HCT116 (cell line): Measurements from ENCODE around the gene NPHP3. TPM values are rescaled to one million over a fixed set of nuclear protein-coding genes. Genes with fewer than 3 reads are reported as not detected.

ENCODE experiments used
- ATAC-seq: fragments of 200-7000 bp; cut with Tn5 transposase; 2 replicates; pipeline ENCODE4 v1.9.1; 2020; ENCODE audit warnings: mild to moderate bottlenecking, moderate library complexity
- BruUV-seq: library from RNA; stranded (reverse); fragments of 400-500 nt; replicated peaks from 2 replicates; lab custom pipeline; 2021; lab: Mats Ljungman, UMichigan
- CTCF ChIA-PET: fragments of 300-600 bp; sonication (Branson Sonifier 250); formaldehyde crosslinking; loops from one replicate; lab custom pipeline; 2021; ENCODE audit warnings: antibody characterized with exemption; lab: Charles Lee
- POLR2A ChIA-PET: fragments of 300-600, 350-600 bp; sonication (Branson Sonifier 250); formaldehyde crosslinking; loops from one replicate; lab custom pipeline; 2021; ENCODE audit warnings: antibody characterized with exemption; lab: Charles Lee
- RAD21 ChIA-PET, 2 experiments: fragments of 300-600 bp; sonication (Branson Sonifier 250); formaldehyde crosslinking; loops; one replicate each; lab custom pipeline; 2023; ENCODE audit warnings: low total read pairs in 2 of 2; ENCODE audit not compliant: uncharacterized antibody in 2 of 2, unreplicated experiment in 2 of 2, low non-redundant PET in 1 of 2; lab: Charles Lee
- DNase-seq: peaks from one replicate; pipeline ENCODE4 v3.0.0-alpha.2; 2010; ENCODE audit warnings: low read depth, low spot score
- H2AFZ ChIP-seq: fragments of 200-600 bp; shearing (Covaris generic), sonication (generic); 2 replicates; pipeline ENCODE4 v1.6.1; 2017; ENCODE audit warnings: low read depth, mixed run types, mixed read lengths, antibody characterized with exemption, low read length; ENCODE audit not compliant: poor library complexity, severe bottlenecking
- H3K27ac ChIP-seq: 2 replicates; pipeline ENCODE4 v1.5.1; 2012; ENCODE audit warnings: low read depth, low read length
- H3K27me3 ChIP-seq: fragments of 200-600 bp; sonication (generic); 2 replicates; pipeline ENCODE4 v1.6.1; 2016; ENCODE audit warnings: mixed run types, low read length, mixed read lengths; ENCODE audit not compliant: insufficient read depth
- H3K36me3 ChIP-seq, 2 experiments: fragments of 200-500 bp in 1 of 2; fragments of 200-600 bp in 1 of 2; sonication (Bioruptor generic) in 1 of 2; sonication (generic) in 1 of 2; 2 replicates each; pipeline versions ENCODE4 v1.5.1 to v1.6.1; 2014 to 2016; ENCODE audit warnings: low read length in 2 of 2, inconsistent platforms in 1 of 2, mixed read lengths in 1 of 2, mixed run types in 1 of 2; ENCODE audit not compliant: insufficient read depth in 2 of 2, control insufficient read depth in 1 of 2
- H3K4me1 ChIP-seq, 2 experiments: fragments of 200-600 bp in 1 of 2; sonication (generic) in 1 of 2; 2 replicates each; pipeline versions ENCODE4 v1.5.1 to v1.6.1; 2012 to 2017; ENCODE audit warnings: low read length in 2 of 2, inconsistent platforms in 1 of 2, mild to moderate bottlenecking in 1 of 2, mixed read lengths in 1 of 2, mixed run types in 1 of 2, moderate library complexity in 1 of 2; ENCODE audit not compliant: insufficient read depth in 2 of 2, control insufficient read depth in 1 of 2
- H3K4me2 ChIP-seq: fragments of 200-600 bp; sonication (generic); 2 replicates; pipeline ENCODE4 v1.6.1; 2017; ENCODE audit warnings: mixed run types, low read length, mixed read lengths
- H3K4me3 ChIP-seq, 2 experiments: fragments of 200-600 bp in 1 of 2; sonication (generic) in 1 of 2; replicated peaks in 1 of 2; 2 replicates each; pipeline ENCODE4 v1.5.1; 2011 to 2016; ENCODE audit warnings: low read length in 2 of 2, control low read depth in 1 of 2, low read depth in 1 of 2, mild to moderate bottlenecking in 1 of 2, mixed read lengths in 1 of 2, mixed run types in 1 of 2
- H3K79me2 ChIP-seq: fragments of 200-600 bp; sonication (generic); 2 replicates; pipeline ENCODE4 v1.6.1; 2017; ENCODE audit warnings: mild to moderate bottlenecking, mixed run types, low read length, moderate library complexity, mixed read lengths; ENCODE audit not compliant: insufficient read depth
- H3K9ac ChIP-seq: fragments of 200-600 bp; sonication (generic); 2 replicates; pipeline ENCODE4 v1.6.1; 2016; ENCODE audit warnings: low read length, mixed read lengths
- H3K9me2 ChIP-seq: fragments of 200-600 bp; sonication (generic), shearing (Covaris generic); 2 replicates; pipeline ENCODE4 v1.6.1; 2017; ENCODE audit warnings: mixed run types, mild to moderate bottlenecking, moderate library complexity; ENCODE audit not compliant: insufficient read depth
- H3K9me3 ChIP-seq, 2 experiments: fragments of 200-500 bp in 1 of 2; fragments of 200-600 bp in 1 of 2; sonication (Bioruptor generic) in 1 of 2; sonication (generic) in 1 of 2; 2 replicates each; pipeline ENCODE4 v1.6.1; 2014 to 2017; ENCODE audit warnings: low read length in 2 of 2, mixed read lengths in 2 of 2, inconsistent platforms in 1 of 2, low read depth in 1 of 2, mild to moderate bottlenecking in 1 of 2, mixed run types in 1 of 2, moderate library complexity in 1 of 2; ENCODE audit not compliant: control insufficient read depth in 1 of 2, insufficient read depth in 1 of 2
- H4K20me1 ChIP-seq: fragments of 200-600 bp; sonication (generic), shearing (Covaris generic); 2 replicates; pipeline ENCODE4 v1.6.1; 2017; ENCODE audit warnings: mixed run types, mild to moderate bottlenecking, moderate library complexity; ENCODE audit not compliant: insufficient read depth
- CTCF ChIP-seq, 3 experiments: fragments of 200-600 bp in 1 of 3; sonication (generic) in 1 of 3; IDR thresholded peaks in 2 of 3; conservative IDR thresholded peaks in 1 of 3; 2 replicates each; pipeline ENCODE4 v1.5.1; 2012 to 2017; ENCODE audit warnings: low read depth in 2 of 3, low read length in 2 of 3, antibody characterized with exemption in 1 of 3, borderline replicate concordance in 1 of 3, control low read depth in 1 of 3, mild to moderate bottlenecking in 1 of 3, mixed read lengths in 1 of 3, mixed run types in 1 of 3, moderate library complexity in 1 of 3; ENCODE audit not compliant: insufficient read depth in 1 of 3
- ELF1 ChIP-seq: IDR thresholded peaks from 2 replicates; pipeline ENCODE4 v1.6.1; 2012; ENCODE audit warnings: low read depth, borderline replicate concordance
- EZH2phosphoT487 ChIP-seq: fragments of 200-600 bp; IDR thresholded peaks from 2 replicates; pipeline ENCODE4 v1.6.1; 2018; ENCODE audit warnings: antibody characterized with exemption, borderline replicate concordance
- JUND ChIP-seq: IDR thresholded peaks from 2 replicates; pipeline ENCODE4 v1.6.1; 2012
- POLR2A ChIP-seq: IDR thresholded peaks from 2 replicates; pipeline ENCODE4 v1.7.0; 2011; ENCODE audit warnings: borderline replicate concordance; ENCODE audit not compliant: insufficient read depth, insufficient read length; ENCODE audit errors: extremely low read depth
- RAD21 ChIP-seq: IDR thresholded peaks from 2 replicates; pipeline ENCODE4 v1.6.1; 2012; ENCODE audit warnings: low read depth, mild to moderate bottlenecking
- SP1 ChIP-seq: IDR thresholded peaks from 2 replicates; pipeline ENCODE4 v1.6.1; 2012; ENCODE audit warnings: low read depth
- SRF ChIP-seq: IDR thresholded peaks from 2 replicates; pipeline ENCODE4 v1.6.1; 2012; ENCODE audit warnings: low read depth
- YY1 ChIP-seq: IDR thresholded peaks from 2 replicates; pipeline ENCODE4 v1.6.1; 2011; ENCODE audit warnings: low read length, low read depth, moderate library complexity, mild to moderate bottlenecking; ENCODE audit not compliant: insufficient replicate concordance; ENCODE audit errors: extremely low read depth
- ZFX ChIP-seq: fragments of 450-650 bp; IDR thresholded peaks from 2 replicates; pipeline ENCODE4 v1.6.1; 2017
- ZNF274 ChIP-seq: fragments of 200-500 bp; sonication (Bioruptor generic); IDR thresholded peaks from 2 replicates; pipeline ENCODE4 v1.6.1; 2014; ENCODE audit warnings: mild to moderate bottlenecking, low read depth, low read length, inconsistent platforms
- intact Hi-C: fragments of 100-400 bp; cut with micrococcal nuclease; formaldehyde crosslinking; loops from 2 replicates; pipeline ENCODE4 v1.10.0; 2022
- total RNA-seq: library from RNA; stranded (reverse); gene quantifications from one replicate; pipeline ENCODE4 v1.2.1, GENCODE V29; 2021; ENCODE audit not compliant: unreplicated experiment

The NPHP3 gene
- total RNA-seq, 1 experiment from 2014 or later = 15.5 TPM

- no peak overlapping the region for H3K4me3 ChIP-seq
- BruUV-seq = no TSS peak
- intact Hi-C loops = no loop called here
- no peaks in the 10 kb centered on the region for H3K79me2 ChIP-seq
- no peak for ATAC-seq
- no peaks in the 10 kb centered on the region for H3K27me3 ChIP-seq
- ChIA-PET RAD21 (no interaction called here), CTCF (no interaction called here), POLR2A (no interaction called here)
- no peak overlapping the region for H3K4me2 ChIP-seq
- H4K20me1 ChIP-seq = no peaks in the 10 kb centered on the region
- H3K4me1 ChIP-seq = no peaks in the 10 kb centered on the region
- DNase-seq = no peak
- no peaks in the 10 kb centered on the region for H3K9me3 ChIP-seq
- no peaks in the 10 kb centered on the region for H3K9me2 ChIP-seq
- H3K36me3 ChIP-seq = peaks cover 15 to 29% of the 10 kb centered on the region in 2 experiments
- no peak for TF ChIP-seq EZH2phosphoT487
- TF ChIP-seq SP1 = no peak
- TF ChIP-seq YY1 = no peak
- no peak for TF ChIP-seq ZNF274
- TF ChIP-seq POLR2A = no peak
- no peak for TF ChIP-seq ZFX
- TF ChIP-seq JUND = no peak
- no peak for TF ChIP-seq SRF
- no peak for TF ChIP-seq CTCF (IDR thresholded peaks at IDR 0.05 in 2 of 3, conservative IDR thresholded peaks at IDR 0.05 in 1 of 3; ENCODE audit: borderline replicate concordance in 1 of 3, insufficient read depth in 1 of 3, low read depth in 2 of 3, low read length in 2 of 3)
- no peak overlapping the region for H3K9ac ChIP-seq
- no peak overlapping the region for H2AFZ ChIP-seq
- H3K27ac ChIP-seq = no peak overlapping the region
Observed at GRCh38 chr3:132690040-132690439, 32.2 kb downstream of the NPHP3 start.

GRCh38 chr3:132682201-132682600, 40.0 kb downstream of the NPHP3 start:
- Histone ChIP-seq H2AFZ (no peak overlapping the region), H3K27ac (no peak overlapping the region), H3K79me2 (no peaks in the 10 kb centered on the region), H3K9ac (no peak overlapping the region), H3K4me2 (no peak overlapping the region), H4K20me1 (no peaks in the 10 kb centered on the region), H3K4me3 (no peak overlapping the region), H3K9me3 (no peaks in the 10 kb centered on the region), H3K9me2 (no peaks in the 10 kb centered on the region), H3K36me3 (peaks cover 7 to 9% of the 10 kb centered on the region in 2 experiments; a peak in 1 of 4 replicates), H3K27me3 (no peaks in the 10 kb centered on the region), H3K4me1 (no peaks in the 10 kb centered on the region)
- ATAC-seq (no peak), DNase-seq (no peak)
- TF ChIP-seq ELF1 (no peak), RAD21 (no peak), ZNF274 (no peak)
- ChIA-PET POLR2A (no interaction called here), RAD21 (no interaction called here), CTCF (no interaction called here)
- BruUV-seq = no TSS peak
- intact Hi-C loops = no loop called here
